K562 (cell line): Measurements from ENCODE around the gene BEST1. TPM values are rescaled to one million over a fixed set of nuclear protein-coding genes. Genes with fewer than 3 reads are reported as not detected.

Source experiments
- AFF4 ChIP-seq: sonication (generic); formaldehyde crosslinking; IDR thresholded peaks from 2 replicates; pipeline ENCODE4 v1.8.0; 2023; ENCODE audit warnings: mild to moderate bottlenecking, missing genetic modification reagents
- E2F6 ChIP-seq, 2 experiments: IDR thresholded peaks; 2 replicates each; pipeline ENCODE4 v1.6.1; 2011; ENCODE audit warnings: borderline replicate concordance in 1 of 2, control low read depth in 1 of 2, low read depth in 1 of 2, low read length in 1 of 2, mild to moderate bottlenecking in 1 of 2, mixed read lengths in 1 of 2, moderate library complexity in 1 of 2; ENCODE audit not compliant: insufficient read depth in 1 of 2, insufficient read length in 1 of 2, poor library complexity in 1 of 2, severe bottlenecking in 1 of 2; ENCODE audit errors: extremely low read depth in 1 of 2
- ELF1 ChIP-seq: fragments of 200-800 bp; sonication (Bioruptor generic); IDR thresholded peaks from 2 replicates; pipeline ENCODE4 v1.6.1; 2016; ENCODE audit warnings: missing genetic modification characterization, missing compliant biosample characterization
- FOSL1 ChIP-seq: fragments of 200-800 bp; sonication (Bioruptor generic); conservative IDR thresholded peaks from 2 replicates; pipeline ENCODE4 v1.6.1; 2016; ENCODE audit warnings: missing genetic modification characterization, missing compliant biosample characterization
- PKNOX1 ChIP-seq: fragments of 450-650 bp; IDR thresholded peaks from 2 replicates; pipeline ENCODE4 v1.6.1; 2016
- RERE ChIP-seq: sonication (generic); formaldehyde crosslinking; IDR thresholded peaks from 2 replicates; pipeline ENCODE4 v1.8.0; 2023; ENCODE audit warnings: missing genetic modification reagents, mild to moderate bottlenecking, borderline replicate concordance
- SIRT6 ChIP-seq: IDR thresholded peaks from one replicate; pipeline ENCODE4 v1.6.1; 2012; ENCODE audit warnings: low read depth, mild to moderate bottlenecking, control low read depth, inconsistent platforms, low read length, moderate library complexity
- SMAD2 ChIP-seq: fragments of 150-350 bp; IDR thresholded peaks from 2 replicates; pipeline ENCODE4 v1.6.1; 2014; ENCODE audit warnings: low read depth, mild to moderate bottlenecking, low read length
- SRF ChIP-seq, 2 experiments: fragments of 250-450, 450-650 bp in 1 of 2; sonication (Bioruptor Pico) in 1 of 2; sonication (generic) in 1 of 2; formaldehyde crosslinking; IDR thresholded peaks; 2 replicates each; pipeline versions ENCODE4 v1.5.0 to v1.5.1; 2020 to 2022; ENCODE audit warnings: mild to moderate bottlenecking in 1 of 2, missing genetic modification reagents in 1 of 2
- SRSF1 ChIP-seq: fragments of 200-400 bp; formaldehyde crosslinking; IDR thresholded peaks from 2 replicates; pipeline ENCODE4 v1.6.1; 2017; ENCODE audit warnings: mild to moderate bottlenecking, low read depth, low read length, moderate library complexity
- ZBTB12 ChIP-seq: fragments of 250-450 bp; sonication (Bioruptor Pico); IDR thresholded peaks from 2 replicates; pipeline ENCODE4 v1.4.0; 2020
- ZFPM2 ChIP-seq: fragments of 250-450 bp; sonication (Bioruptor Pico); IDR thresholded peaks from 2 replicates; pipeline ENCODE4 v1.5.1; 2022; ENCODE audit warnings: mild to moderate bottlenecking
- ZNF76 ChIP-seq: fragments of 250-450 bp; sonication (Bioruptor Pico); IDR thresholded peaks from 2 replicates; pipeline ENCODE4 v1.4.0; 2020; ENCODE audit warnings: mild to moderate bottlenecking, moderate library complexity, borderline replicate concordance
- polyA plus RNA-seq, 8 experiments: library from polyadenylated mRNA; depleted of rRNA in 4 of 8; stranded (reverse) in 5 of 8; unstranded in 3 of 8; fragments of >200 nt; fragmentation: Nextera tagmentation in 2 of 8; fragmentation: Illumina TruSeq in 1 of 8; extraction: Ambion mirVana in 2 of 8; extraction: Trizol in 1 of 8; gene quantifications; 2 replicates each; pipeline versions ENCODE4 v1.2.1 to v1.2.3, GENCODE V29; 2011 to 2014; ENCODE audit warnings: inconsistent platforms in 1 of 8, missing spikeins in 1 of 8
- total RNA-seq, 7 experiments: library from RNA; depleted of rRNA in 6 of 7; stranded (reverse); fragments of >200 nt in 6 of 7; fragmentation: Illumina TruSeq in 2 of 7; extraction: Trizol in 2 of 7; gene quantifications; 2 replicates each; pipeline versions ENCODE4 v1.2.1 to v1.2.3, GENCODE V29; 2011 to 2021; ENCODE audit warnings: low replicate concordance in 1 of 7

Gene BEST1
- total and polyA plus RNA-seq, 9 of the 15 experiments (the other 6 are each of a cell fraction or from before 2014, with no cell fraction given): 0.07 to 1.3 (median 0.40) TPM

GRCh38 chr11:61963282-61964057 lies 13.3 kb downstream of the BEST1 start (continued):
- TF ChIP-seq FOSL1 (tag) (no peak; the same call in 1 of the 2 replicates), SIRT6 (no peak), AFF4 (CRISPR knock-in tag) (peak; percentile 97), RERE (no peak), E2F6 (IDR thresholded peaks at IDR 0.05; ENCODE audit: borderline replicate concordance in 1 of 2, extremely low read depth in 1 of 2, insufficient read depth in 1 of 2, insufficient read length in 1 of 2, low read depth in 1 of 2, low read length in 1 of 2, poor library complexity in 1 of 2, severe bottlenecking in 1 of 2) (no peak), SMAD2 (no peak), PKNOX1 (no peak), ELF1 (tag) (no peak), SRSF1 (no peak), ZFPM2 (CRISPR knock-in tag) (peak; percentile 95), ZNF76 (no peak), ZBTB12 (CRISPR knock-in tag) (peak; percentile 36; the same call in 1 of the 2 replicates), SRF (CRISPR knock-in tag; IDR thresholded peaks at IDR 0.05) (no peak; a peak in 3 of 4 replicates)
